ENCODE data around the gene RASSF1. TPM values are rescaled to one million over a fixed set of nuclear protein-coding genes. Genes with fewer than 3 reads are reported as not detected.

The RASSF1 gene
- total RNA-seq, 1 experiment from 2014 or later: 28.1 TPM

DNA sequence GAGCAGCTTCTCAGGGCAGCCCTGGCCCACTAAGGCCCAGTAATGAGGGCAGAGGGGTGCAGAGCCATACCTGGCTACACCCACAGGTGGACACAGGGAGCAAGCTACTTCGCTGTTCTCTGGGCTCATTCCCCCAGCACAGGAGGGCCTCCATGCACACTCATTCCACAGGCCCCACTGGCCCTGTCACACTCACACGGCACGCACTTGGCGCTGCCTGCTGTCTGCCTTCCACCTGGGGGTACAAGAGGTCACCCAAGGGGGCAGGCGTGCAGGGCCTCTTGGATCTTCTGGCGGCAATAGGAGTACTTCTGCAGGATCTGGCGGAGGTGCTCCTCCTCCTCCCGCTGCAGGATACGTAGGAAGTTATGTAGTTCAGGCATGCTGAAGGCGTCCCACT lies 10.3 kb downstream of the RASSF1 start:
- H3K4me1 ChIP-seq: peaks cover under 1% of the 10 kb centered on the region
- Mint-ChIP-seq H3K4me1 (ENCODE audit: low read depth, unreplicated experiment) (no peaks in the 10 kb centered on the region), H3K9me3 (ENCODE audit: unreplicated experiment) (no peaks in the 10 kb centered on the region), H3K27me3 (ENCODE audit: insufficient read depth, unreplicated experiment) (no peaks in the 10 kb centered on the region), H3K4me3 (ENCODE audit: unreplicated experiment) (no peak overlapping the region), H3K36me3 (ENCODE audit: insufficient read depth, unreplicated experiment) (peaks cover 69% of the 10 kb centered on the region), H3K27ac (ENCODE audit: unreplicated experiment) (no peak overlapping the region)
- ChIA-PET CTCF (no interaction called here), POLR2A (no interaction called here)
- TF ChIP-seq, protein P1, sequence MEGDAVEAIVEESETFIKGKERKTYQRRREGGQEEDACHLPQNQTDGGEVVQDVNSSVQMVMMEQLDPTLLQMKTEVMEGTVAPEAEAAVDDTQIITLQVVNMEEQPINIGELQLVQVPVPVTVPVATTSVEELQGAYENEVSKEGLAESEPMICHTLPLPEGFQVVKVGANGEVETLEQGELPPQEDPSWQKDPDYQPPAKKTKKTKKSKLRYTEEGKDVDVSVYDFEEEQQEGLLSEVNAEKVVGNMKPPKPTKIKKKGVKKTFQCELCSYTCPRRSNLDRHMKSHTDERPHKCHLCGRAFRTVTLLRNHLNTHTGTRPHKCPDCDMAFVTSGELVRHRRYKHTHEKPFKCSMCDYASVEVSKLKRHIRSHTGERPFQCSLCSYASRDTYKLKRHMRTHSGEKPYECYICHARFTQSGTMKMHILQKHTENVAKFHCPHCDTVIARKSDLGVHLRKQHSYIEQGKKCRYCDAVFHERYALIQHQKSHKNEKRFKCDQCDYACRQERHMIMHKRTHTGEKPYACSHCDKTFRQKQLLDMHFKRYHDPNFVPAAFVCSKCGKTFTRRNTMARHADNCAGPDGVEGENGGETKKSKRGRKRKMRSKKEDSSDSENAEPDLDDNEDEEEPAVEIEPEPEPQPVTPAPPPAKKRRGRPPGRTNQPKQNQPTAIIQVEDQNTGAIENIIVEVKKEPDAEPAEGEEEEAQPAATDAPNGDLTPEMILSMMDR (IDR thresholded peaks at IDR 0.05; ENCODE audit: insufficient read depth in 1 of 2, low read depth in 1 of 2, low read length in 1 of 2, severe bottlenecking in 1 of 2, unreplicated experiment in 1 of 2): no peak
- intact Hi-C loops (cut with micrococcal nuclease; ENCODE audit: unreplicated experiment): no loop called here
- H3K36me3 ChIP-seq (ENCODE audit: control insufficient read depth, insufficient read depth, low read length): peaks cover 6% of the 10 kb centered on the region
- no peak overlapping the region for H3K4me3 ChIP-seq (ENCODE audit: low read depth, low read length)
- no TSS peak for BruUV-seq (replicated peaks)
- H3K27me3 ChIP-seq (replicated peaks; ENCODE audit: control insufficient read depth, insufficient read depth, low read length): no peaks in the 10 kb centered on the region
- no peak for DNase-seq
- H3K9me3 ChIP-seq: no peaks in the 10 kb centered on the region

DNA sequence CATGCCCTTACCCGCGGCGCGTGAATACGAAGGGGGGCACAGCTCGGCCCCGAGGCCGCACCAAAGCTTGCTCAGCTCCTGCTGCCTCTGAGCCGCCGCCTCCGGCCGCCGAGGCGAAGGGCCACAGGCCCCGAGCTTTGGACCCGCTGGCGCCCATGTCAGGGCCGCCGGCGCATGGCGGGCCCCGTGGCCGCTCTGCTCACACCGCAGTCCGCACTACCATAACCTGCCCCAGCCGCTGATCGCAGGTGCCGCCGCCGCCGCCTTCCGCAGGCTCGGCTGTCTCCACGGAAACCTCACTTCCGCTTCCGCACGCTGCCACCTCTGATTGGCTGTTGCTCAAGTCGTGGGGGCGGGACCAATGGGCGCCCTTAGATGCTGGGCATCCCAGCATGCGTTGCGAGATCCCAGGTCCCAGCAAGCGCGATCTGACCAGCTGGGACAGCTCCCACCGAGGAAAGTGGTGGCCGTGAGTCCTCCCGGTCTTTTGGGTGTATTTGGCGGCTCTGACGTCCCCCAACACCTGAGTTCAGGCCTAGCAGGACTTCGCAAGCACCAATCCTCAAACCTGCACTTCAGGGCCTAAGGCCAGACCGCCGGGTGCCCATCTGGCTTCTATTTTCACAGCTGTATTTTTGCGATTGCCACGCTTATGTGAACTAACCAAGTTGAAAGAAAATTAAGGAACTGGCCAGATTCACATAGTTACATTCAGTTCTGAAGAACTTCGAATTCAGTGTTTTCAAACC lies 12.5 kb downstream of the RASSF1 start, which contains the start of gene TUSC2:
TSS of gene TUSC2 (minus strand) at position 281 of the 749 bp plus-strand sequence. CDS start at position 157, 124 bp downstream.
- H3K4me3 Mint-ChIP-seq (ENCODE audit: unreplicated experiment): peak within 1 kb of the TSS; percentile 92
- Histone ChIP-seq H3K36me3 (ENCODE audit: control insufficient read depth, insufficient read depth, low read length) (peaks cover 3% of the 10 kb centered on the region), H3K4me3 (ENCODE audit: low read depth, low read length) (peak within 1 kb of the TSS; percentile 78), H3K4me1 (peaks cover 9% of the 10 kb centered on the region), H3K27me3 (replicated peaks; ENCODE audit: control insufficient read depth, insufficient read depth, low read length) (no peaks in the 10 kb centered on the region), H3K9me3 (no peaks in the 10 kb centered on the region)
- H3K36me3 Mint-ChIP-seq (ENCODE audit: insufficient read depth, unreplicated experiment): peaks cover 54% of the 10 kb centered on the region
- peak within 1 kb of the TSS; percentile 93 for H3K27ac Mint-ChIP-seq (ENCODE audit: unreplicated experiment)
- no peaks in the 10 kb centered on the region for H3K9me3 Mint-ChIP-seq (ENCODE audit: unreplicated experiment)
- TF ChIP-seq, protein P1 (IDR thresholded peaks at IDR 0.05; ENCODE audit: insufficient read depth in 1 of 2, low read depth in 1 of 2, low read length in 1 of 2, severe bottlenecking in 1 of 2, unreplicated experiment in 1 of 2): no peak
- H3K27me3 Mint-ChIP-seq (ENCODE audit: insufficient read depth, unreplicated experiment): no peaks in the 10 kb centered on the region
- no peaks in the 10 kb centered on the region for H3K4me1 Mint-ChIP-seq (ENCODE audit: low read depth, unreplicated experiment)
- intact Hi-C loops (cut with micrococcal nuclease; ENCODE audit: unreplicated experiment): loop anchor here (1.0 kb wide), 1 partner anchor 9 kb away; no protein-coding TSS in a partner anchor
- peak; percentile 96 for DNase-seq
- POLR2A ChIA-PET: interaction anchor here (0.5 to 2.2 kb wide), 7 partner anchors 9 to 92 kb away, joined by 3 to 57 read pairs (median 4); partner anchors contain the start of genes CYB561D2, GNAI2, IFRD2 and NPRL2
- no TSS peak for BruUV-seq (replicated peaks)
- CTCF ChIA-PET: interaction anchor here (0.7 to 1.2 kb wide), 4 partner anchors 8 to 68 kb away, joined by 3 to 14 read pairs (median 4); partner anchors contain the start of gene HYAL1

DNA sequence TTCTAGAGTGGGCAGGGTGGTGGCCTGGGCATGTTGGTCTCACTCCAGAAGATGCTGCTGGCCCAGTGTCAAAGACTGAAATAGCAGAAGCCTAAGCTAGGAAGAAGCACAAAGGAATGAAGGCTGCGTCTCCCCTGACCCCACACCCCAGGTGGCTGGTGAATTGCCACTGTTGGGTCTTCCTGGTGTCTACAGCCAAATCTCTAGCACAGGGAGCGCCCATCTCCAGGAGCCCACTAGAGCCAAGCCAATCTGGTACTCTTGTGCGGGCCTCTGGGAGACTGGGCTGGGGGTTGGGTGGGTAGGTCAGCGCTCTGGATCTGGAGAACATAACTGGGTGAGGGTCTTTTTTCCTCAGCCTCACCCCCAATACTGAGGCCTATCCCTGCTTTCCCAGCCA lies 13.5 kb downstream of the RASSF1 start:
- Histone ChIP-seq H3K27me3 (replicated peaks; ENCODE audit: control insufficient read depth, insufficient read depth, low read length) (no peaks in the 10 kb centered on the region), H3K9me3 (no peaks in the 10 kb centered on the region), H3K4me3 (ENCODE audit: low read depth, low read length) (peak overlapping the region; percentile 78), H3K36me3 (ENCODE audit: control insufficient read depth, insufficient read depth, low read length) (peaks cover 3% of the 10 kb centered on the region), H3K4me1 (peaks cover 13% of the 10 kb centered on the region)
- no peaks in the 10 kb centered on the region for H3K27me3 Mint-ChIP-seq (ENCODE audit: insufficient read depth, unreplicated experiment)
- peak overlapping the region; percentile 92 for H3K4me3 Mint-ChIP-seq (ENCODE audit: unreplicated experiment)
- CTCF ChIA-PET: interaction anchor here (0.9 kb wide), 1 partner anchor 24 kb away, joined by 4 read pairs; the partner anchor contains the start of gene HYAL1
- no TSS peak for BruUV-seq (replicated peaks)
- intact Hi-C loops (cut with micrococcal nuclease; ENCODE audit: unreplicated experiment): no loop called here
- TF ChIP-seq, protein P1 (IDR thresholded peaks at IDR 0.05; ENCODE audit: insufficient read depth in 1 of 2, low read depth in 1 of 2, low read length in 1 of 2, severe bottlenecking in 1 of 2, unreplicated experiment in 1 of 2): no peak
- H3K4me1 Mint-ChIP-seq (ENCODE audit: low read depth, unreplicated experiment): no peaks in the 10 kb centered on the region
- peak overlapping the region; percentile 93 for H3K27ac Mint-ChIP-seq (ENCODE audit: unreplicated experiment)
- DNase-seq: no peak
- no peaks in the 10 kb centered on the region for H3K9me3 Mint-ChIP-seq (ENCODE audit: unreplicated experiment)
- POLR2A ChIA-PET: interaction anchor here (1.0 to 2.2 kb wide), 5 partner anchors 10 to 91 kb away, joined by 4 to 57 read pairs (median 7); partner anchors contain the start of genes CYB561D2, GNAI2, IFRD2 and NPRL2
- peaks cover 50% of the 10 kb centered on the region for H3K36me3 Mint-ChIP-seq (ENCODE audit: insufficient read depth, unreplicated experiment)

Measured in Caco-2 (cell line).